DND-41 (cell line): ENCODE results near the gene RPGR.

Experiments
- CTCF ChIP-seq: IDR thresholded peaks from 2 replicates; pipeline ENCODE4 v1.5.1; 2012; ENCODE audit warnings: borderline replicate concordance, low read length, moderate library complexity, mild to moderate bottlenecking; ENCODE audit not compliant: poor library complexity, severe bottlenecking; ENCODE audit errors: extremely low read depth
- EZH2 ChIP-seq: IDR thresholded peaks from 3 replicates; pipeline ENCODE4 v1.6.1; 2012; ENCODE audit warnings: borderline replicate concordance, low read depth, mild to moderate bottlenecking, moderate library complexity, low read length, inconsistent platforms; ENCODE audit not compliant: severe bottlenecking

- TF ChIP-seq CTCF (no peak), EZH2 (no peak)
Measured at GRCh38 chrX:38320819-38321218, 6.5 kb downstream of the RPGR start.
